HG03097 (cell line): ENCODE measurements around the gene MINAR1.
"Not testable (repeated sequence)": the region's sequence is repeated elsewhere in the genome, so short reads cannot be mapped to it uniquely, and the experiment has no call there.

ENCODE experiments used
- ATAC-seq: cut with Tn5 transposase; IDR thresholded peaks from one replicate; pipeline ENCODE4 v1.9.1; 2021; ENCODE audit not compliant: unreplicated experiment, low FRiP score

The MINAR1 gene

GRCh38 chr15:79431636-79432344 is at the start of gene MINAR1:
TSS of gene MINAR1 (plus strand) at chr15:79432336. CDS start at chr15:79456148, 23,812 bp downstream.
- ATAC-seq, result no peak

GRCh38 chr15:79394231-79394630 is 37.9 kb upstream of the MINAR1 start:
- ATAC-seq, result no peak

GRCh38 chr15:79396850-79397249 is 35.3 kb upstream of the MINAR1 start:
- no peak for ATAC-seq

- ATAC-seq, result no peak
Measured at GRCh38 chr15:79397269-79397910, 34.7 kb upstream of the MINAR1 start.

- ATAC-seq, result no peak
Measured at GRCh38 chr15:79399606-79400005, 32.5 kb upstream of the MINAR1 start.

- ATAC-seq, result no peak
Measured at GRCh38 chr15:79400650-79401049, 31.5 kb upstream of the MINAR1 start.

- ATAC-seq, result no peak
Measured at GRCh38 chr15:79401301-79401700, 30.8 kb upstream of the MINAR1 start.

- ATAC-seq, result no peak
Measured at GRCh38 chr15:79402136-79402535, 30.0 kb upstream of the MINAR1 start.

GRCh38 chr15:79403501-79403900 is 28.6 kb upstream of the MINAR1 start:
- no peak for ATAC-seq

- ATAC-seq, result no peak
Measured at GRCh38 chr15:79406210-79406609, 25.9 kb upstream of the MINAR1 start.

- no peak for ATAC-seq
Measured at GRCh38 chr15:79408041-79408440, 24.1 kb upstream of the MINAR1 start.

GRCh38 chr15:79410237-79410636 is 21.9 kb upstream of the MINAR1 start:
- no peak for ATAC-seq

- ATAC-seq, result no peak
Measured at GRCh38 chr15:79412010-79412409, 20.1 kb upstream of the MINAR1 start.

GRCh38 chr15:79412429-79412828 is 19.7 kb upstream of the MINAR1 start:
- ATAC-seq, result no peak

- ATAC-seq, result no peak
Measured at GRCh38 chr15:79416876-79417275, 15.3 kb upstream of the MINAR1 start.

GRCh38 chr15:79418693-79419279 is 13.3 kb upstream of the MINAR1 start:
- ATAC-seq, result no peak

GRCh38 chr15:79425591-79426295 is 6.4 kb upstream of the MINAR1 start:
- no peak for ATAC-seq

- not testable (repeated sequence) for ATAC-seq
Measured at GRCh38 chr15:79426899-79427298, 5.2 kb upstream of the MINAR1 start.

GRCh38 chr15:79427781-79428598 is 4.1 kb upstream of the MINAR1 start:
- ATAC-seq, result no peak

GRCh38 chr15:79430901-79431635 is 1.1 kb upstream of the MINAR1 start:
- no peak for ATAC-seq
